T-helper 22 cell (primary cell): ENCODE data around the gene TTC39B.

Experiments used
- DNase-seq: peaks from one replicate; pipeline ENCODE4 v3.0.0-alpha.2; 2020; ENCODE audit warnings: low read depth

Gene TTC39B

GRCh38 chr9:15222313-15222712, 84.7 kb downstream of the TTC39B start:
- DNase-seq: no peak

DNA sequence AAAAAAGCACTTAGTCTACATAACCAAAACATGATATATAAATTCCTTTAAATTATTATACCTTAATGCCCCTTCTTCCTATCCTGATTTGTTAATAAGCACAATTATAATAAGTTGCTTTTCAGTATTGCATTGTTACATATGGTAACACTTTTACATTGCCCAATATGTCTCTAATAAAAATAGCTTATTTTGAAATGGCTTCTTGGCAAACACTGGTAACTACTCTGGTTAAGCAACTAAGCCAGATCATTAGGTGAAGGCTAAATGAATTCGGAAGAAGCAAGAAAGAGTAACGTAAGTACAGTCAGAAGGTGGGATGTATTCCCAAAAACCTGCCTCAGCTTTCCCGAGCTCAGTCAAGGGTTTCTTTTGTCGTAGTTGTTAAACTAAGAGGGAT, 85.3 kb downstream of the TTC39B start:
- DNase-seq: no peak

DNA sequence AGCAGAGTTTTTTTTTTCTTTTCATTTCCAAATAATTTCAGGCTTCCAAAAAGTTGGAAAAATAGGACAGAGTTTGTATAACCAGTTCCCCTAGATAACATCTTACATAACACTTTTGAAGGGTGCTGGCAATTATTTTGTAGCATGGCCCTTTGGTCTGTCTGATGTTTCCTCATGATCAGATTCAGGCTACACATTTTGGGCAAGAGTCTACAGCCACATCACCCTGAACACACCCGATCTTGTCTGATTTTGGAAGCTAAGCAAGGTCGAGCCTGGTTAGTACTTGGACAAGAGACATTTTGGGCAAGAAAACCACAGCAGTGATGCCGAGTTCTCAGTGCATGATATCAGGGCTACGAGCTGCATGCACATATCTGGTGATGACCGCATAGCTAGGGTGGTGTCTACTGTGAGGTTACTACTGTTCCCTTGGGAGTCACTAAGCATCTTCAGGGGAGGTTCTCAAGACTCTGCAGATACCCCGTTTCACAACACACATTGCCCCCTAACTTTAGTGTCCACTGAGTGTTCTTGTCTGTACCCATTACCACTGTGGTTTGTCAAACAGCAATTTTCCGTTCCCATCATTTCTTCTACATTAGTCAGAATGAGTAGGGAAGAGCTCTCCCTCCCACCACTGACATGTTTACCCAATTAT, 86.2 kb downstream of the TTC39B start:
- no peak for DNase-seq

- DNase-seq: no peak
Observed at GRCh38 chr9:15219546-15219945, 87.5 kb downstream of the TTC39B start.

DNA sequence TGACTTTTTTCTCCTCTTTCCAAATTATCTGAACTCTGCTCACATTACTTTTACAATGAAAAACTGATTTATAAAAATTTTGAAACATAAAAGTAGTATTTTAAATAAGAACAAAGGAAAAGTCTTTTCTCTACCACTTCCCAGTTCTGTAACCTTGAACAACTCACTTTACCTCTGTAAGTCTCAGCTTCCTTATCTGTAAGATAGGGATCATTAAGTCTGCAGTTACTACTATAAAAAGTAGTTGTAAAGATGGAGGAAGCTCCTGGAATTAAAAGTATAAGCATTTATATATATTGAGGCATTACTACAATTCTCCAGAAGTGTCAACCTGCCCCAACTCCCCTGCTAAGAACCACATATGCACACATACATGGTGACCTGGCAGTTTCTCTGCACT, 88.0 kb downstream of the TTC39B start:
- DNase-seq: no peak

DNA sequence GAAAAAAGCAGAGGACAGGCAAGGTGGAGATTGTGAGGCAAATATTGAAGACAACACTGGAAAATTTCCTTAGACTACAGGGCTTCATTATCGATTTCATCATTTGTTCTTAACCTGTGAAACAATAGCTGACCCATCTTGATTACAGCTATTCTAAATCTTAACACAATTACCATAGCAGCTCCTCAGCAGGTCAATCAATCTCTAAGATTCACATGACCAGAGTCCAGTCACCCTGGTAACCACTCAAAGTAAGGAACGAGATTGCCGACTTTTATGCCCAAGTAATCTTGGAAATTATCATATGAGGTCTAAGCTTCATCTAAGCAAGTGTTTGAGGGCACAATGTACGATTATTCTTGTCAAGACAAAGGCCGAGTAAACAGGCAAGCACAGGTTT, 93.8 kb downstream of the TTC39B start:
- no peak for DNase-seq

DNA sequence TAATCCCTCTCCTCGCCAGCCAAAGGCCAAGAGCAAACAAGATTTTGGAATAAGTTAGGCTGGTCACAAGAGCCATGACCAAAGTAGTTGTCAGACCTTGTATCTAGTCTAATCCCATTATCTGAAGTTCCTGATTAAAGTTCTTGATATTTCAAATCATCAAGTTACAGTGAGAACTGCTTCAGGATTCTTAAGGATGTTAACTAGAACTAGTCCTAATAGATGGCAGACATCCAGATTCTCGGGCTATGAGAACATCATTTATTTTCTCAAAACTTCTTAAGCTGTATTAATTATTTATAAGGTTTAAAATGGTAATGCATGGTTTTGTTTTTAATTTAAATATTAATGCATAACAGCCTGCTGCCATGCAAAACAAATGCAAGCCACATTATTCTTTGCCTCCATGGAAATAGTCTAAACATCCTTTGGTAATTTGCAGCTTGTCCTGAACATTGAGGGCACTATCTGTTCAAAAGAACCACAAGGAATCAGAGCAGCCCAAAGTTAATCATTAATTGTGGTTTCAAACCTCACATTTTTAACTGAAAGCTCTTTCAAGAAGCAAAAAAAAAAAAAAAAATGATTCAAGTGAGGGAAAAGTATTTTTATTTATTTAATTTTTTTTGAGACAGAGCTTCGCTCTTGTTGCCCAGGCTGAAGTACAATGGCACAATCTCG, 95.1 kb downstream of the TTC39B start:
- no peak for DNase-seq

DNA sequence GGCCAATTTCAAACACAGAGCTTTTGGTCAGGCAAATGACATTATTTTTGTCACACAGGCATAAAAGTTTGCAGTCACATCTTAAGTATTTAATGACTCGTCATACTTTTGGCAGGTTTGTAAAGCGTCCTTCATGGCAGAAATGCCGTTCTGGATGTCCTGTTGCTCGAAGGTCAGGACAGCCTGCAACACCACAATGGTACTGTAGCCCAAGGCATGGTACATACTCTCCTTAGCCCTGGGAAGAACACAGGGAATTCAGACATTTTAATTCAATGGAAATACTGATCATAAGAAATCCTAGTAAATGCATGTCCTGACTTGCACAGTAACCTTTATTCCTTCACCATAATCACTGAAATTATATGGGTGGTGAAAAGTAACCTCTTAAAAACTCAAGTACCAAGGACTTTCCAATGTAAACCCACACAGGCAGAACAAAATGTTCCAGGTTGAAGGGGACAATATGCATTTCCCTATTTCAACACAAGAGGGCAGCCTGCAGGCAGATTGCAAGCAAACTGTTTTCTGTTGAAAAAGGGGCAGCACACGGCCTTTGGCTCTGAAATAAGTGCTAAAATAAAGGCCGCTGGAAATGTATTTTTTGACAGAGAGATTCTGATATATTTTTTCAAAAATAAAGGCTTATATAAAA, 95.7 kb downstream of the TTC39B start:
- DNase-seq: peak; percentile 16

- DNase-seq: no peak
Observed at GRCh38 chr9:15206903-15207696, 99.9 kb downstream of the TTC39B start.

- DNase-seq: no peak
Observed at GRCh38 chr9:15205632-15206420, 101.2 kb downstream of the TTC39B start.

GRCh38 chr9:15203581-15203980, 103.4 kb downstream of the TTC39B start:
- DNase-seq: no peak

GRCh38 chr9:15200111-15200510, 106.9 kb downstream of the TTC39B start:
- DNase-seq: no peak

DNA sequence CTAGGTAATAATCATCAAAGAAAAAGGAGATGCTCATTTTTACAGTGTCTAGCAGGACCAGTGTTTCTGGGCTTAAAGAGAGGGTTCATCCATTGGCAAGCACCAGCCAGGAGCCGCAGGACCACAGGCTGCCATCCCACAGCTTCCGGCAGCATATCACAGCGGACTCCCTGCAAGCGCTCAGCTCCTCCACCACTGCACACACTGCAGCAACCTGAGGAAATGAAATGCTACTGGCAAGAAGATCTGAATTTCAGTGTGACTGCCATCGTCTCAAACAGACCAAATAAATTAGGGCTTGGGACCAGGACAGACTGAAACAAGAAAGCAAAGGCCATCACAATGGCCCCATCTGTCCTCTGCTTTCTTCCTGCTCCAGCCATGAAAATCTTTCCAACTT, 114.2 kb downstream of the TTC39B start:
- DNase-seq: no peak

GRCh38 chr9:15191378-15191777, 115.6 kb downstream of the TTC39B start:
- no peak for DNase-seq

GRCh38 chr9:15189481-15189880, 117.5 kb downstream of the TTC39B start:
- no peak for DNase-seq

DNA sequence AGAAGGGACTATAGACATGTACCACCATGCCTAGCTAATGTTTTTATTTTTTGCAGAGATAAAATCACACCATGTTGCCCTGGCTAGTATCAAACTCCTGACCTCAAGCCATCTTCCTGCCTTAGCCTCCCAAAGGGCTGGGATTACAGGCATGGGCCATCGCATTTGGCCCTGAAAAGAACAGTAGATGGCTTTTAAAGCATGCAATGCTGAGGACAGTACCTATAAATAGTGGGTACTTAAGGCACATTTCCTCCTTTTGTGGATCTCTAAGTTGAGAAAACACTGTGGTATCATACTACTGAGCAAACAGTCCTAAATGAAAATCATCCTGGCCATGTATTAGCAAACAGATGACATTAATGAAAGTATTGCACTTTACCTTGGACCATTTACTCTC, 119.4 kb downstream of the TTC39B start:
- no peak for DNase-seq

GRCh38 chr9:15182730-15183129, 124.3 kb downstream of the TTC39B start:
- no peak for DNase-seq

- DNase-seq: no peak
Observed at GRCh38 chr9:15182101-15182551, 124.9 kb downstream of the TTC39B start.

GRCh38 chr9:15180124-15180523, 126.9 kb downstream of the TTC39B start:
- no peak for DNase-seq

DNA sequence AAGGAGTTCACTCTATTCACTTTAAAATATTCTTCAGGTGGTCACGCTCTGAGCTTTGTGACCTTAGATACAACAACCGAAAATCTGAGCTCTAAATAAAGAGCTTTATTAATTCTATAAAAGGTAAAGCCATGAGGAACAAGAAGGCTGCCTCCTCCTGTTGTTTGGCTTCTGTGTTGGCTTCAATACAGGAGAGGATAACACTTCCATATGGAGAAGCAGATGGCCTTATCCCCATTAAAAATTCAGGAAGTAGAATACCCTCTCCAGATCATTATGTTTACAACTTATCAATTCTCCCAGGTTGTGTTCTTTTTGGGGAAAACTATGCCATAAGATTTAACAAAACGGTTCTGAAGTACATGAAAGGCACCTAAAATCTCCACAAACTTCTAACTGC, 128.4 kb downstream of the TTC39B start:
- no peak for DNase-seq

GRCh38 chr9:15176836-15177235, 130.2 kb downstream of the TTC39B start:
- DNase-seq: no peak

GRCh38 chr9:15163931-15164330, 143.1 kb downstream of the TTC39B start:
- DNase-seq: no peak
